HCT116 (cell line): ENCODE measurements around the gene UNKL. TPM values are rescaled to one million over a fixed set of nuclear protein-coding genes. Genes with fewer than 3 reads are reported as not detected.

Experiments
- ATAC-seq: fragments of 200-7000 bp; cut with Tn5 transposase; 2 replicates; pipeline ENCODE4 v1.9.1; 2020; ENCODE audit warnings: mild to moderate bottlenecking, moderate library complexity
- BruUV-seq: library from RNA; stranded (reverse); fragments of 400-500 nt; replicated peaks from 2 replicates; lab custom pipeline; 2021; lab: Mats Ljungman, UMichigan
- CTCF ChIA-PET: fragments of 300-600 bp; sonication (Branson Sonifier 250); formaldehyde crosslinking; loops from one replicate; lab custom pipeline; 2021; ENCODE audit warnings: antibody characterized with exemption; lab: Charles Lee
- POLR2A ChIA-PET: fragments of 300-600, 350-600 bp; sonication (Branson Sonifier 250); formaldehyde crosslinking; loops from one replicate; lab custom pipeline; 2021; ENCODE audit warnings: antibody characterized with exemption; lab: Charles Lee
- RAD21 ChIA-PET, 2 experiments: fragments of 300-600 bp; sonication (Branson Sonifier 250); formaldehyde crosslinking; loops; one replicate each; lab custom pipeline; 2023; ENCODE audit warnings: low total read pairs in 2 of 2; ENCODE audit not compliant: uncharacterized antibody in 2 of 2, unreplicated experiment in 2 of 2, low non-redundant PET in 1 of 2; lab: Charles Lee
- DNase-seq: peaks from one replicate; pipeline ENCODE4 v3.0.0-alpha.2; 2010; ENCODE audit warnings: low read depth, low spot score
- H2AFZ ChIP-seq: fragments of 200-600 bp; shearing (Covaris generic), sonication (generic); 2 replicates; pipeline ENCODE4 v1.6.1; 2017; ENCODE audit warnings: low read depth, mixed run types, mixed read lengths, antibody characterized with exemption, low read length; ENCODE audit not compliant: poor library complexity, severe bottlenecking
- H3K27ac ChIP-seq: 2 replicates; pipeline ENCODE4 v1.5.1; 2012; ENCODE audit warnings: low read depth, low read length
- H3K27me3 ChIP-seq: fragments of 200-600 bp; sonication (generic); 2 replicates; pipeline ENCODE4 v1.6.1; 2016; ENCODE audit warnings: mixed run types, low read length, mixed read lengths; ENCODE audit not compliant: insufficient read depth
- H3K36me3 ChIP-seq, 2 experiments: fragments of 200-500 bp in 1 of 2; fragments of 200-600 bp in 1 of 2; sonication (Bioruptor generic) in 1 of 2; sonication (generic) in 1 of 2; 2 replicates each; pipeline versions ENCODE4 v1.5.1 to v1.6.1; 2014 to 2016; ENCODE audit warnings: low read length in 2 of 2, inconsistent platforms in 1 of 2, mixed read lengths in 1 of 2, mixed run types in 1 of 2; ENCODE audit not compliant: insufficient read depth in 2 of 2, control insufficient read depth in 1 of 2
- H3K4me1 ChIP-seq, 2 experiments: fragments of 200-600 bp in 1 of 2; sonication (generic) in 1 of 2; 2 replicates each; pipeline versions ENCODE4 v1.5.1 to v1.6.1; 2012 to 2017; ENCODE audit warnings: low read length in 2 of 2, inconsistent platforms in 1 of 2, mild to moderate bottlenecking in 1 of 2, mixed read lengths in 1 of 2, mixed run types in 1 of 2, moderate library complexity in 1 of 2; ENCODE audit not compliant: insufficient read depth in 2 of 2, control insufficient read depth in 1 of 2
- H3K4me2 ChIP-seq: fragments of 200-600 bp; sonication (generic); 2 replicates; pipeline ENCODE4 v1.6.1; 2017; ENCODE audit warnings: mixed run types, low read length, mixed read lengths
- H3K4me3 ChIP-seq, 2 experiments: fragments of 200-600 bp in 1 of 2; sonication (generic) in 1 of 2; replicated peaks in 1 of 2; 2 replicates each; pipeline ENCODE4 v1.5.1; 2011 to 2016; ENCODE audit warnings: low read length in 2 of 2, control low read depth in 1 of 2, low read depth in 1 of 2, mild to moderate bottlenecking in 1 of 2, mixed read lengths in 1 of 2, mixed run types in 1 of 2
- H3K79me2 ChIP-seq: fragments of 200-600 bp; sonication (generic); 2 replicates; pipeline ENCODE4 v1.6.1; 2017; ENCODE audit warnings: mild to moderate bottlenecking, mixed run types, low read length, moderate library complexity, mixed read lengths; ENCODE audit not compliant: insufficient read depth
- H3K9ac ChIP-seq: fragments of 200-600 bp; sonication (generic); 2 replicates; pipeline ENCODE4 v1.6.1; 2016; ENCODE audit warnings: low read length, mixed read lengths
- H3K9me2 ChIP-seq: fragments of 200-600 bp; sonication (generic), shearing (Covaris generic); 2 replicates; pipeline ENCODE4 v1.6.1; 2017; ENCODE audit warnings: mixed run types, mild to moderate bottlenecking, moderate library complexity; ENCODE audit not compliant: insufficient read depth
- H3K9me3 ChIP-seq, 2 experiments: fragments of 200-500 bp in 1 of 2; fragments of 200-600 bp in 1 of 2; sonication (Bioruptor generic) in 1 of 2; sonication (generic) in 1 of 2; 2 replicates each; pipeline ENCODE4 v1.6.1; 2014 to 2017; ENCODE audit warnings: low read length in 2 of 2, mixed read lengths in 2 of 2, inconsistent platforms in 1 of 2, low read depth in 1 of 2, mild to moderate bottlenecking in 1 of 2, mixed run types in 1 of 2, moderate library complexity in 1 of 2; ENCODE audit not compliant: control insufficient read depth in 1 of 2, insufficient read depth in 1 of 2
- H4K20me1 ChIP-seq: fragments of 200-600 bp; sonication (generic), shearing (Covaris generic); 2 replicates; pipeline ENCODE4 v1.6.1; 2017; ENCODE audit warnings: mixed run types, mild to moderate bottlenecking, moderate library complexity; ENCODE audit not compliant: insufficient read depth
- CBX3 ChIP-seq: IDR thresholded peaks from 2 replicates; pipeline ENCODE4 v1.6.1; 2012; ENCODE audit warnings: low read depth
- CTCF ChIP-seq, 3 experiments: fragments of 200-600 bp in 1 of 3; sonication (generic) in 1 of 3; IDR thresholded peaks in 2 of 3; conservative IDR thresholded peaks in 1 of 3; 2 replicates each; pipeline ENCODE4 v1.5.1; 2012 to 2017; ENCODE audit warnings: low read depth in 2 of 3, low read length in 2 of 3, antibody characterized with exemption in 1 of 3, borderline replicate concordance in 1 of 3, control low read depth in 1 of 3, mild to moderate bottlenecking in 1 of 3, mixed read lengths in 1 of 3, mixed run types in 1 of 3, moderate library complexity in 1 of 3; ENCODE audit not compliant: insufficient read depth in 1 of 3
- JUND ChIP-seq: IDR thresholded peaks from 2 replicates; pipeline ENCODE4 v1.6.1; 2012
- YY1 ChIP-seq: IDR thresholded peaks from 2 replicates; pipeline ENCODE4 v1.6.1; 2011; ENCODE audit warnings: low read length, low read depth, moderate library complexity, mild to moderate bottlenecking; ENCODE audit not compliant: insufficient replicate concordance; ENCODE audit errors: extremely low read depth
- ZBTB33 ChIP-seq: IDR thresholded peaks from 2 replicates; pipeline ENCODE4 v1.6.1; 2011; ENCODE audit warnings: mild to moderate bottlenecking, low read length, moderate library complexity; ENCODE audit not compliant: insufficient replicate concordance; ENCODE audit errors: extremely low read depth
- intact Hi-C: fragments of 100-400 bp; cut with micrococcal nuclease; formaldehyde crosslinking; loops from 2 replicates; pipeline ENCODE4 v1.10.0; 2022
- total RNA-seq: library from RNA; stranded (reverse); gene quantifications from one replicate; pipeline ENCODE4 v1.2.1, GENCODE V29; 2021; ENCODE audit not compliant: unreplicated experiment

The UNKL gene
- total RNA-seq, 1 experiment from 2014 or later, result 24.9 TPM

GRCh38 chr16:1449201-1449788 is 34.8 kb upstream of the UNKL start:
- H3K4me2 ChIP-seq, result no peak overlapping the region
- no peak overlapping the region for H3K27ac ChIP-seq
- H2AFZ ChIP-seq, result no peak overlapping the region
- no peaks in the 10 kb centered on the region for H3K9me3 ChIP-seq
- H4K20me1 ChIP-seq, result no peaks in the 10 kb centered on the region
- ATAC-seq (no peak), DNase-seq (no peak)
- no peaks in the 10 kb centered on the region for H3K79me2 ChIP-seq
- ChIA-PET RAD21 (no interaction called here), CTCF (no interaction called here), POLR2A (no interaction called here)
- no peaks in the 10 kb centered on the region for H3K27me3 ChIP-seq
- intact Hi-C loops, result no loop called here
- H3K4me3 ChIP-seq, result no peak overlapping the region
- H3K9ac ChIP-seq, result no peak overlapping the region
- no peaks in the 10 kb centered on the region for H3K9me2 ChIP-seq
- H3K4me1 ChIP-seq, result no peaks in the 10 kb centered on the region
- no TSS peak for BruUV-seq
- H3K36me3 ChIP-seq, result no peaks in the 10 kb centered on the region; a peak in 1 of 4 replicates
- TF ChIP-seq ZBTB33 (no peak), CBX3 (no peak), YY1 (no peak), JUND (no peak)

GRCh38 chr16:1448536-1449116 is 34.1 kb upstream of the UNKL start:
- Histone ChIP-seq H3K9me3 (no peaks in the 10 kb centered on the region), H4K20me1 (no peaks in the 10 kb centered on the region), H3K9ac (no peak overlapping the region), H2AFZ (no peak overlapping the region), H3K9me2 (no peaks in the 10 kb centered on the region), H3K4me3 (no peak overlapping the region)
- BruUV-seq, result no TSS peak
- CTCF ChIA-PET, result no interaction called here
- RAD21 ChIA-PET, result no interaction called here
- TF ChIP-seq JUND (no peak), CTCF (IDR thresholded peaks at IDR 0.05 in 2 of 3, conservative IDR thresholded peaks at IDR 0.05 in 1 of 3; ENCODE audit: borderline replicate concordance in 1 of 3, insufficient read depth in 1 of 3, low read depth in 2 of 3, low read length in 2 of 3) (no peak)
- TF ChIP-seq, all 23 proteins: peak for 0
- DNase-seq (no peak), ATAC-seq (no peak)
- Histone ChIP-seq H3K79me2 (no peaks in the 10 kb centered on the region), H3K27ac (no peak overlapping the region), H3K4me2 (no peak overlapping the region), H3K4me1 (no peaks in the 10 kb centered on the region), H3K27me3 (no peaks in the 10 kb centered on the region), H3K36me3 (no peaks in the 10 kb centered on the region; a peak in 1 of 4 replicates)
- intact Hi-C loops, result no loop called here
- POLR2A ChIA-PET, result no interaction called here
